ENCODE measurements around the gene VAC14. TPM values are rescaled to one million over a fixed set of nuclear protein-coding genes. Genes with fewer than 3 reads are reported as not detected.
A peak's percentile ranks its signal among the peaks of the same experiment; 100 is the strongest.

VAC14 gene
- total RNA-seq, 4 donors from 2014 or later = 25.7 to 49.5 (median 40.4) TPM

DNA sequence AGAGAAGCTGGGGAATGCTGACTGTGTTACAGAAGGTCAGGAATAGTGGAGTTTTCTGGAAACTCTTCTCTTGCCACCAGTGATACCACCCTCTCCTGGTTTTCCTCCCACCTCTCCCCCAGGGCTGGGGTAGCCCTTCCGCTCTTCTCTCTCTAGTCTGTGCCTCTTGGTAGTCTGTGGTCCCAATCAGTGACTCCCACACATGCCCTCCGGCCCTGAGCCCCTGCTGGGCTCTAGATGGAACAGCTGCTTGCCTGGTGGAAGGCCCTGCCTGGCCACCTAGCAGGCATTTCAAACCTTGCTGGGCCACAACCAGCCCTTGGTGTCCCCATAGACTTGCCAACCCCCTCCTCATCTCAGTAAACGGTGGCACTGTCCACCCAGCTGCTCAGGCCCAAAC lies 99.9 kb downstream of the VAC14 start:
- H3K27ac ChIP-seq = peak overlapping the region; percentile 54 to 93 (median 80)
- no peaks in the 10 kb centered on the region for H3K9me3 ChIP-seq
- 68 to 69% methylated on average over 3 of the region's 3 CpGs for WGBS, 2 donors
- TF ChIP-seq POLR2A (IDR thresholded peaks at IDR 0.05) (no peak), EP300 (IDR thresholded peaks at IDR 0.05) (no peak)
- TF ChIP-seq, protein P1, sequence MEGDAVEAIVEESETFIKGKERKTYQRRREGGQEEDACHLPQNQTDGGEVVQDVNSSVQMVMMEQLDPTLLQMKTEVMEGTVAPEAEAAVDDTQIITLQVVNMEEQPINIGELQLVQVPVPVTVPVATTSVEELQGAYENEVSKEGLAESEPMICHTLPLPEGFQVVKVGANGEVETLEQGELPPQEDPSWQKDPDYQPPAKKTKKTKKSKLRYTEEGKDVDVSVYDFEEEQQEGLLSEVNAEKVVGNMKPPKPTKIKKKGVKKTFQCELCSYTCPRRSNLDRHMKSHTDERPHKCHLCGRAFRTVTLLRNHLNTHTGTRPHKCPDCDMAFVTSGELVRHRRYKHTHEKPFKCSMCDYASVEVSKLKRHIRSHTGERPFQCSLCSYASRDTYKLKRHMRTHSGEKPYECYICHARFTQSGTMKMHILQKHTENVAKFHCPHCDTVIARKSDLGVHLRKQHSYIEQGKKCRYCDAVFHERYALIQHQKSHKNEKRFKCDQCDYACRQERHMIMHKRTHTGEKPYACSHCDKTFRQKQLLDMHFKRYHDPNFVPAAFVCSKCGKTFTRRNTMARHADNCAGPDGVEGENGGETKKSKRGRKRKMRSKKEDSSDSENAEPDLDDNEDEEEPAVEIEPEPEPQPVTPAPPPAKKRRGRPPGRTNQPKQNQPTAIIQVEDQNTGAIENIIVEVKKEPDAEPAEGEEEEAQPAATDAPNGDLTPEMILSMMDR (IDR thresholded peaks at IDR 0.05) = no peak
- peaks cover 4 to 97% (median 65%) of the 10 kb centered on the region in 4 donors for H3K4me1 ChIP-seq
- H3K27me3 ChIP-seq = no peaks in the 10 kb centered on the region
- no peaks in the 10 kb centered on the region for H3K36me3 ChIP-seq
- no peak for DNase-seq (ENCODE audit: low spot score in 2 of 2)
- H3K4me3 ChIP-seq = no peak overlapping the region

DNA sequence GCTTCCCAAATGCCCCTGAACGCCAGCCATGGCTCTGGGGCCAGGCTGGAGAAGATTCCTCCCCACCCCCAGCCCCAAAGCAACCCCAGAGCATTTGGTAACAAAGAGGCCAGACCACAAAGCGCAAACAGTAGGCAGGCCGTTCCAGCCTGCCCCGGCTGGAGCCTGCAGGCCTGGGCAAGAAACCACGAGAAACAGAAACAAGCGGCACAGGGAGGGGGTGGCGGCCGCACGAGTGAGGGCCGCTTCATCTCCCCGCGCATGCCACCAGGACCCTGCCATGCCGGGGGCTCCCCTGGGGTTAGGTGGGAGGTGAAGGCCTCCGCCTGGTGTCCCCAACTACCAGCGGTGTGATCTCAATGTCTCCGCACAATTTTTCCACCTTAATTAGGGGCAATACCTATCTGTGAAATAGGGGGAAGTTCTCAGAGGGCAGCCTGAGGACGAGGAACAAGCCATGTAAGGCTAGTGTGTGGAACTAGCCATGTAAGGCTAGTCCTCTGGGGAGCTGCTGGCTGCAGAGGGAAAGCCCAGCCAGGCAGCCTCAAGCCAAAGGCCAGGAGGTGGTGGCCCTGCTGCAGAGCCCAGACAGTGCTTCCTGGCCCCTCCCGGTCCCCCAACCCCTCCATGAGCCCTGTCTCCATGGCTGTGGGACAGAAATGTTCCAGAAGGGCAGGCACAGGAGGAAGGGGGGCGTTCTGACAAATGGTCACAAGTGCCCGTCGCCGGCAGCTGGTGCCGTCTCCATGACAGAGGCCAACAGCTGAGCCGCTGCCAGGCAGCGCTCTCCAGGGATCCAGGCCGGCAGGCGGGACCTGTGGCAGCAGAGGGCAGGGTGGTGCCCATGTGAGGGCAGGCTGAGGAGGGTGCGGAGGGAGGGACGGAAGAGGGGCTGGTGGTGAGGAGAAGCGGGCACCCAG lies 100.6 kb downstream of the VAC14 start:
- Histone ChIP-seq H3K9me3 (no peaks in the 10 kb centered on the region), H3K27me3 (no peaks in the 10 kb centered on the region), H3K27ac (peak overlapping the region; percentile 54 to 93 (median 80)), H3K36me3 (no peaks in the 10 kb centered on the region), H3K4me1 (peaks cover 4 to 97% (median 62%) of the 10 kb centered on the region in 4 donors), H3K4me3 (no peak overlapping the region)
- DNase-seq (ENCODE audit: low spot score in 2 of 2) = no peak
- TF ChIP-seq, protein P1 (IDR thresholded peaks at IDR 0.05) = no peak
- TF ChIP-seq EP300 (IDR thresholded peaks at IDR 0.05) (peak in 1 of 2 donors; percentile 71), POLR2A (IDR thresholded peaks at IDR 0.05) (no peak)
- WGBS, 2 donors = 47 to 66% methylated on average over 22 to 30 of the region's 30 CpGs

DNA sequence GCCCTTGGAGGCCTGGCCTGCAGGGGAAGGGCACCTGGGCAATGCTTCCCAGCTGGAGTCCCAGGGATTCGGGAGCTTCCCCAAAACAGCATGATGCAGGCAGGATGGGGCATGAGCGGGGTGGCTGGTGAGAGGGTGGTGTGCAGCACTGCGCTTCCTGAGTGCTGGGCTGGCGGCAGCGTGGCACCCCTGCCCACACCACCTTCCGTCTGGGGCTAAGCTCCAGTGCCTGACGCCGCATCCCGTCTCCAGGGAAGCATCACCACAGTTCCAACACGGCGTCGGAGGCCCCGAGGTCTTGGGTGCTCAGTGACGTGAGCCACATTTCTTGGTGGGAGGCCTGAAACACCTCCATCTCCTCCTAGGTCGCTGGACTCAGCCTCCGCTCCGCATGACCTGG lies 101.3 kb downstream of the VAC14 start:
- WGBS, 2 donors = 90 to 98% methylated on average over 14 to 17 of the region's 17 CpGs
- no peak for DNase-seq (ENCODE audit: low spot score in 2 of 2)

DNA sequence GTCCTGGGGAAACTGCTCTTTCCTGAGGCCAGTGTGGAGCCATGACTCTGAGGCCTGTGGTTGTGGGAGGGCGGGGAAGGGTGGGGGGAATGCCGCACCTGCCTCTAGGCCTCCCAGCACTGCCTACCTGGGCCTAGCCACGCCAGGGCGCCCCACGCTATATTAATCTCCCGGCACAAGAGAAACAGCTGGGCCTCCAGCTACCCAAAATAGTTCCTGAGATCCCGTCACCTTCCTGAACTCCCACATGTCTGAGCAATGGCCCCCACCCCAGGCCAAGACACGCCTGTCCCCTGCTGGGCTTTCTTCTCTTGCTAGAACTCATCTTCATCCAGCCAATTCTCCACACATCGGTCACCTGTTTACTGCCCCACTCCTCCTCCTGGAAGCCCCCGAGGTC lies 102.1 kb downstream of the VAC14 start:
- Histone ChIP-seq H3K9me3 (no peaks in the 10 kb centered on the region), H3K36me3 (no peaks in the 10 kb centered on the region), H3K27me3 (no peaks in the 10 kb centered on the region), H3K27ac (peak overlapping the region in 1 of 4 donors; percentile 92), H3K4me1 (peaks cover 4 to 97% (median 64%) of the 10 kb centered on the region in 4 donors), H3K4me3 (no peak overlapping the region)
- 91 to 93% methylated on average over 10 of the region's 10 CpGs for WGBS, 2 donors
- no peak for TF ChIP-seq EP300 (IDR thresholded peaks at IDR 0.05)
- TF ChIP-seq POLR2A (IDR thresholded peaks at IDR 0.05) = no peak
- TF ChIP-seq, protein P1 (IDR thresholded peaks at IDR 0.05) = no peak
- no peak for DNase-seq (ENCODE audit: low spot score in 2 of 2)

More for the DNA sequence above, 101.3 kb downstream of the VAC14 start:
- Histone ChIP-seq H3K27me3 (no peaks in the 10 kb centered on the region), H3K4me1 (peaks cover 4 to 97% (median 61%) of the 10 kb centered on the region in 4 donors), H3K36me3 (no peaks in the 10 kb centered on the region), H3K9me3 (no peaks in the 10 kb centered on the region), H3K4me3 (no peak overlapping the region), H3K27ac (peak overlapping the region in 2 of 4 donors; percentile 92 to 93)
- TF ChIP-seq EP300 (IDR thresholded peaks at IDR 0.05) (no peak), POLR2A (IDR thresholded peaks at IDR 0.05) (no peak)
- TF ChIP-seq, protein P1 (IDR thresholded peaks at IDR 0.05) = no peak

DNA sequence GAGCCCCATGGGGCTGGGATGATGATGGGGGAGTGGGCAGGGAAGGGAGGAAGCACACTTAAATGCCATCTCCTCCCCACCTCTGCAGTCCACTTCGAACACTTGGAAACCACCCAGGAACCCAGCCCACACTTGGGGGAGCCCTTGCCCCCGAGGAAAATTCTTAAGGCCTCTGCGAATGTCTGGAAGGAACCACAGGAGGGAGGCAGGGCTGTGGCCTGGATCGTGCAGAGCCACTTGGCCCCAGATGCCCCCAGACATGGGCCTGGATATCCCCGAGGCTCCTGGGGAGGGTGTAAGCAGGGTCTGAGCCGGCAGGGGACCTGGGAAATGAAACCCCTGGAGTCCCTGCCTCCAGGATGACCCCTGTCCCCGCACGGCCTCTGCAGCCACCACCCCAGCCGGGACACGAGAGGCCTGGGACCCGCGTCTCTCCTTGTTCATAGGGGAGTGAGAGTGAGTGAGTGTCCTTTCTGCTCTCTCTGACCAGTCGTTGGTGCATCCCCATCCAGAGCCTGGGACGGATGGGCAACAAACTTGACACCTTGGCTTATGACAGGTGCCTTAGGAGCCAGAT lies 103.3 kb downstream of the VAC14 start:
- Histone ChIP-seq H3K27me3 (no peaks in the 10 kb centered on the region), H3K9me3 (no peaks in the 10 kb centered on the region), H3K4me1 (peaks cover 8 to 97% (median 64%) of the 10 kb centered on the region in 4 donors), H3K36me3 (peaks cover 0 to 3% (median 0%) of the 10 kb centered on the region in 3 donors), H3K4me3 (no peak overlapping the region), H3K27ac (peak overlapping the region; percentile 31 to 92 (median 66))
- 46 to 53% methylated on average over 12 to 14 of the region's 14 CpGs for WGBS, 2 donors
- DNase-seq (ENCODE audit: low spot score in 2 of 2) = no peak
- no peak for TF ChIP-seq POLR2A (IDR thresholded peaks at IDR 0.05)
- TF ChIP-seq EP300 (IDR thresholded peaks at IDR 0.05) = peak in 1 of 2 donors; percentile 18
- TF ChIP-seq, protein P1 (IDR thresholded peaks at IDR 0.05) = peak in 1 of 5 experiments; percentile 21
